GM19238 (cell line): ENCODE results near the gene SPDYE1.

ENCODE experiments used
- DNase-seq: peaks from one replicate; pipeline ENCODE4 v3.0.0; 2011; ENCODE audit warnings: low spot score; ENCODE audit not compliant: insufficient read length

SPDYE1 gene

GRCh38 chr7:44042221-44042620 is 44.5 kb downstream of the SPDYE1 start:
- no peak for DNase-seq

GRCh38 chr7:44043902-44044301 is 46.2 kb downstream of the SPDYE1 start:
- no peak for DNase-seq

GRCh38 chr7:44044315-44045225 is 46.9 kb downstream of the SPDYE1 start, which contains the start of gene DBNL:
DBNL (plus strand) TSS chr7:44044702; CDS start chr7:44044738, 36 bp downstream.
- peak; percentile 82 for DNase-seq

GRCh38 chr7:44045226-44046014 is 47.7 kb downstream of the SPDYE1 start:
- DNase-seq, result no peak

GRCh38 chr7:44046321-44047061 is 48.8 kb downstream of the SPDYE1 start:
- no peak for DNase-seq

- no peak for DNase-seq
These were observed 50.5 kb downstream of the SPDYE1 start for GRCh38 chr7:44048031-44048795.

- no peak for DNase-seq
These were observed 52.6 kb downstream of the SPDYE1 start for GRCh38 chr7:44050121-44050914.

GRCh38 chr7:44050915-44051560 is 53.3 kb downstream of the SPDYE1 start:
- no peak for DNase-seq

GRCh38 chr7:44051611-44052220 is 54.0 kb downstream of the SPDYE1 start:
- no peak for DNase-seq

GRCh38 chr7:44052771-44053365 is 55.2 kb downstream of the SPDYE1 start:
- no peak for DNase-seq

GRCh38 chr7:44056681-44057080 is 59.0 kb downstream of the SPDYE1 start:
- DNase-seq, result no peak

GRCh38 chr7:44057181-44057848 is 59.6 kb downstream of the SPDYE1 start:
- no peak for DNase-seq

- no peak for DNase-seq
These were observed 60.4 kb downstream of the SPDYE1 start for GRCh38 chr7:44057849-44058758.

- no peak for DNase-seq
These were observed 61.1 kb downstream of the SPDYE1 start for GRCh38 chr7:44058759-44059218.

- no peak for DNase-seq
These were observed 61.8 kb downstream of the SPDYE1 start for GRCh38 chr7:44059219-44060090.
